ENCODE measurements around the gene PARVG. TPM values are rescaled to one million over a fixed set of nuclear protein-coding genes. Genes with fewer than 3 reads are reported as not detected.

PARVG gene
- total RNA-seq, 3 donors from 2014 or later, result 5.8 to 9.7 (median 8.1) TPM

- DNase-seq, result no peak
- ATAC-seq, result no peak
- no peak for TF ChIP-seq CTCF (IDR thresholded peaks at IDR 0.05)
- no peaks in the 10 kb centered on the region for H3K36me3 ChIP-seq (ENCODE audit: low read depth)
- peaks cover 4% of the 10 kb centered on the region for H3K9me3 ChIP-seq
- no peak overlapping the region for H3K4me3 ChIP-seq
- no peaks in the 10 kb centered on the region for H3K4me1 ChIP-seq (ENCODE audit: low read depth)
- intact Hi-C loops (cut with DNase I, micrococcal nuclease), result no loop called here
Observed at GRCh38 chr22:44246615-44247326, 66.0 kb downstream of the PARVG start.

- Histone ChIP-seq H3K4me3 (no peak overlapping the region), H3K4me1 (ENCODE audit: low read depth) (no peaks in the 10 kb centered on the region), H3K36me3 (ENCODE audit: low read depth) (no peaks in the 10 kb centered on the region), H3K9me3 (peaks cover 4% of the 10 kb centered on the region)
- DNase-seq (no peak), ATAC-seq (no peak)
- intact Hi-C loops (cut with DNase I, micrococcal nuclease), result no loop called here
- TF ChIP-seq CTCF (IDR thresholded peaks at IDR 0.05), result no peak
Observed at GRCh38 chr22:44247346-44247745, 66.6 kb downstream of the PARVG start.

- ATAC-seq, result no peak
- Histone ChIP-seq H3K9me3 (peaks cover 4% of the 10 kb centered on the region), H3K36me3 (ENCODE audit: low read depth) (no peaks in the 10 kb centered on the region), H3K4me3 (no peak overlapping the region), H3K4me1 (ENCODE audit: low read depth) (no peaks in the 10 kb centered on the region)
- no peak for DNase-seq
- intact Hi-C loops (cut with DNase I, micrococcal nuclease), result no loop called here
- no peak for TF ChIP-seq CTCF (IDR thresholded peaks at IDR 0.05)
Observed at GRCh38 chr22:44247923-44248892, 67.5 kb downstream of the PARVG start.

- Histone ChIP-seq H3K4me1 (ENCODE audit: low read depth) (no peaks in the 10 kb centered on the region), H3K9me3 (peaks cover 4% of the 10 kb centered on the region), H3K36me3 (ENCODE audit: low read depth) (no peaks in the 10 kb centered on the region), H3K4me3 (no peak overlapping the region)
- DNase-seq (no peak), ATAC-seq (no peak)
- intact Hi-C loops (cut with DNase I, micrococcal nuclease), result no loop called here
- no peak for TF ChIP-seq CTCF (IDR thresholded peaks at IDR 0.05)
Observed at GRCh38 chr22:44248926-44249325, 68.2 kb downstream of the PARVG start.

- intact Hi-C loops (cut with DNase I, micrococcal nuclease), result no loop called here
- no peaks in the 10 kb centered on the region for H3K36me3 ChIP-seq (ENCODE audit: low read depth)
- ATAC-seq, result no peak
- TF ChIP-seq CTCF (IDR thresholded peaks at IDR 0.05), result no peak
- no peak overlapping the region for H3K4me3 ChIP-seq
- H3K9me3 ChIP-seq, result peaks cover 4% of the 10 kb centered on the region
- DNase-seq, result no peak
- H3K4me1 ChIP-seq (ENCODE audit: low read depth), result no peaks in the 10 kb centered on the region
Observed at GRCh38 chr22:44249376-44250147, 68.8 kb downstream of the PARVG start.
